Skeletal muscle tissue (tissue), 4 donors: ENCODE data around the gene CDKN1A. TPM values are rescaled to one million over a fixed set of nuclear protein-coding genes. Genes with fewer than 3 reads are reported as not detected.

Experiments
- H3K27ac ChIP-seq: one replicate; pipeline ENCODE4 v1.7.0; 2013; ENCODE audit warnings: mild to moderate bottlenecking, low read depth, low read length, inconsistent platforms
- H3K27me3 ChIP-seq, 3 donors: one replicate each; pipeline ENCODE4 v1.7.0; 2013; ENCODE audit warnings: low read length in 3 of 3; ENCODE audit not compliant: control insufficient read depth in 3 of 3, insufficient read depth in 3 of 3
- H3K36me3 ChIP-seq, 3 donors: one replicate each; pipeline ENCODE4 v1.7.0; 2013; ENCODE audit warnings: low read length in 3 of 3; ENCODE audit not compliant: control insufficient read depth in 3 of 3, insufficient read depth in 3 of 3
- H3K4me1 ChIP-seq, 3 donors: one replicate each; pipeline ENCODE4 v1.7.0; 2013; ENCODE audit warnings: low read length in 3 of 3, mild to moderate bottlenecking in 3 of 3; ENCODE audit not compliant: control insufficient read depth in 3 of 3, insufficient read depth in 3 of 3
- H3K4me3 ChIP-seq, 3 donors: one replicate each; pipeline ENCODE4 v1.7.0; 2013; ENCODE audit warnings: low read length in 3 of 3
- H3K9ac ChIP-seq, 3 donors: one replicate each; pipeline ENCODE4 v1.7.0; 2013; ENCODE audit warnings: low read length in 3 of 3, mild to moderate bottlenecking in 3 of 3, moderate library complexity in 2 of 3, low read depth in 1 of 3
- H3K9me3 ChIP-seq, 3 donors: one replicate each; pipeline ENCODE4 v1.7.0; 2013; ENCODE audit warnings: low read length in 3 of 3; ENCODE audit not compliant: control insufficient read depth in 3 of 3
- total RNA-seq: library from RNA; depleted of rRNA; stranded (reverse); fragments of >200 nt; gene quantifications from one replicate; pipeline ENCODE4 v1.2.3, GENCODE V29; 2014
- donor health status: Osteomylitis.

The CDKN1A gene
- total RNA-seq, 1 donor from 2014 or later = 62.1 TPM

DNA sequence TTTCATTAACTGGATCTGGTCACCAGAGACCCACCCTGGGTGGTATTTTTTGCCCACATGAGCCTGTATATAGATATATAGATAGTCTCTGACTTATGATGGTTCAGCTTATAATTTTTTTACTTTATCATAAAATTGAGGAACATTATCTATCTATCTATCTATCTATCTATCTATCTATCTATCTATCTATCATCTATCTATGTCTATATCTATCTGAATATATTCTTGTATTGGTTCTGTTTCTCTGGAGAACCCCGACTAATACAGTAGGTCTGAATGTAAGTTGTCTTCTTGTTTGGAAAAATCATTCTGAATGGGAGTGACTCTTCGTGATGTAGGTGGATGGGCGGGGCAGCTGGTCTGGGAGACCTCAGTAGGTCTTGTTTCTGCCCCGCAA is 13.3 kb upstream of the CDKN1A start:
- Histone ChIP-seq H3K9me3 (no peaks in the 10 kb centered on the region), H3K27me3 (peaks cover 0 to 2% (median 0%) of the 10 kb centered on the region in 3 donors), H3K27ac (no peak overlapping the region), H3K36me3 (no peaks in the 10 kb centered on the region), H3K4me3 (no peak overlapping the region), H3K9ac (no peak overlapping the region), H3K4me1 (peaks cover 12 to 47% (median 23%) of the 10 kb centered on the region in 3 donors)

DNA sequence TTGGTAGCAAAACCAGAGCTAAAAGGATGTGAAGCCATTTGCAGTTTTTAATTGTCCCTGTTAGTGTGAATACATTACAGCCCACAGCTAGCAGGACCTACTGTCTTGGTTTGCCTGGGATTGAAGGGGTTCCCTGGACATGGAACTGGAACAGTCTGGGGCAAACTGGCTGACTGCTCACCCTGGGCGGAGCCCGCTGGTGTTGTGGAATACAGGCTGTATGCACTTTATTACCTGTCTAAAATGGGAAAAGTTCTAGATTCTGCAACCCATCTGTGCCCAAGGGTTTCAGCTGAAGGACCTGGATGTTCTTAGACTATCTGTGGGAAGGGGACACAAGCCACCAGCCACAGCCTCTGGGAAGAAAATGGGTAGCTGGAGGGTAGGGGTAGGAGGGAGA is 12.2 kb upstream of the CDKN1A start:
- Histone ChIP-seq H3K27me3 (no peaks in the 10 kb centered on the region), H3K9me3 (no peaks in the 10 kb centered on the region), H3K9ac (no peak overlapping the region), H3K36me3 (no peaks in the 10 kb centered on the region), H3K4me3 (no peak overlapping the region), H3K4me1 (peaks cover 9 to 42% (median 18%) of the 10 kb centered on the region in 3 donors), H3K27ac (peak overlapping the region; percentile 58)

DNA sequence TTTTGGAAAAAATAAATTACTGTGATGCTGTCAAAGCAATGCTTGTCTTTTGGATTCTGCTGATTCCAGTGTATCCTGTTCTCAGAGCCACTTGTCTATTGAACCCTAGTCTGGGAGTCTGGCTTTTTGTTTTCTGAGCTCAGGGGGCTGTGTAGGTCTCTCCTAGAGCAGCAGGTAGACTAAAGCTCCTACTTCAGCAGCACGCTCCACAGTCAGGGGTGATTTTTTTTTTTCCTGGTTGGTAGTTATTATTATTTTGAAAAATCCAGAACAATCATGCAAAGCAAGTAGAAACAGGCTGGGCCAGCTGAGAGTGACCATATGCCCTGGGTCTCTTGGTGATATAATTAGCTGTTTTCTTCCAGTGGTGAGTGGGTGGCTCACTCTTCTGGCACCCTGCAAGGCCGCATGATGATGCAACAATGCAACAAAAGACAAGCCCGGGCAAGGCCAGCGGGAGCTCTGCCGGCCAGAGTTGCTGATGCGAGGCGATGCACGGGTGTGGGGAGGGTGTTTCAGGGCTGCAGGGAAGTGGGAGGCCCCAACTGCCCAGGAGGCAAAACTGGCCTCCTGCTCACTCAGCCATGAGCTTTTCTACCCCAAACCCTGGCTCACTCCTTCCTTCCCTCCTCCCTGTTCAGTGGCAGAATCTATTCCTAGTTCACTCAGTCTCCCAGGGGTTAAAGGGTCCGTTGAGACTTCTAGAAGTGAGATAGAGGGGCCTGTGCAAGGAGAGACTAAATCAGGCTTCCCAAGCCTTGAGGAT is 11.5 kb upstream of the CDKN1A start:
- Histone ChIP-seq H3K9ac (peak overlapping the region in 1 of 3 donors; percentile 45), H3K4me3 (no peak overlapping the region), H3K9me3 (no peaks in the 10 kb centered on the region), H3K27me3 (no peaks in the 10 kb centered on the region), H3K27ac (peak overlapping the region; percentile 58), H3K36me3 (no peaks in the 10 kb centered on the region), H3K4me1 (peaks cover 9 to 39% (median 18%) of the 10 kb centered on the region in 3 donors)

DNA sequence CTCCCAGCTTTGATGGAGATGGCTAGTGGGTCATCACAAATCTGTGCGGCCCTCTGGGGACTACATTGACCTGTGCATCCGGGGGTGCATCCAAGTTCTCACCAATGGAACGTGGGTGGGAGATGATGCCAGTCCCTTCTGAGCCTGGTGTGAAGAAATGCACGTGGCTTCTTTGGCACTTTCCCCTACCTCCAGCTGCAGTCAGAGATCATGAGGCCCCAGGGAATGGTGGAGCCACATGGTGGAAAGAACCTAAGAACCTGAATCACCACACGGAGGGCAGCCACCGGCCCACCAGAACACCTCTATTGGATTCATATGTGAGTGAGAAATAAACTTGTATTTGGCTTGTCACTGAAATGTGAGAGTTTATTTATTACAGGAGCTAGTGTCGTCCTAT is 9.9 kb upstream of the CDKN1A start:
- Histone ChIP-seq H3K4me1 (peaks cover 9 to 31% (median 18%) of the 10 kb centered on the region in 3 donors), H3K9me3 (no peaks in the 10 kb centered on the region), H3K4me3 (no peak overlapping the region), H3K27ac (no peak overlapping the region), H3K9ac (no peak overlapping the region), H3K36me3 (no peaks in the 10 kb centered on the region), H3K27me3 (no peaks in the 10 kb centered on the region)

DNA sequence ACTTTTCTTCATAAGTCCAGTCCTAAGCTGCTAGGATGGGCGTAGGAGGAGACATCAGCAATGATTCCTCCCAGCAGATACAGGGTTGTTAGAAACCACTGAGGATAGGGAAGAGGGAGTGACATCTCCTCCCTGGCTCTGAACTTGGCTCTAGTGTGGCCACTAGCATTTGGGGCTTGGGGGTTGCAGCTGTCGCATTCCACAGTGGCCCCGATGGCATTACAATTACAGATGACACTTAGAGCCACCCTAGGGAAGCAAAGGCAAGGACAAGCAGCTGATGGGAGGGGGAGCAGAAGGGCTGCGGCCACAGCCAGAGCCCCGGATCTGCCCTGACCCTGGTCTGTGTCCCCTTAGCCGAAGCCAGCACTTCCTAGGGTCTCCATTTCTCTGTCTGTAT is 9.5 kb upstream of the CDKN1A start:
- Histone ChIP-seq H3K36me3 (no peaks in the 10 kb centered on the region), H3K27me3 (no peaks in the 10 kb centered on the region), H3K4me3 (peak overlapping the region in 1 of 3 donors; percentile 0), H3K9me3 (no peaks in the 10 kb centered on the region), H3K9ac (no peak overlapping the region), H3K4me1 (peaks cover 9 to 31% (median 18%) of the 10 kb centered on the region in 3 donors), H3K27ac (no peak overlapping the region)

DNA sequence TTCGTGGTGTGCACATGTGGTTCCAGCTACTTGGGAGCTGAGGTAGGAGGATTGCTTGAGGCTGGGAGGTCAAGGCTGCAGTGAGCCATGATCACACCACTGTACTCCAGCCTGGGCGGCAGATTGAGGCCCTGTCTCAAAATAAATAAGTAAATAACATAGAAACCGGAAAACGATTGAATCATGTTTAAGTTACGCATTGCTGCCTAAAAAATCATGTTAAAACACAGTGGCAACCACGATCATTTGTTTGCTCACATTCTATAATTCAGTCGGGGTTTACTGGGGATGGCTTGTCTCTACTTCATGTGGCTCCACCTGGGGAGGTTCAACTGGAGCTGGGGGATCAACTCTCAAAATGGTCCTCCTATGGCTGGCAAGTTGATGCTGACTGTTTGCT is 8.2 kb upstream of the CDKN1A start:
- Histone ChIP-seq H3K36me3 (no peaks in the 10 kb centered on the region), H3K9me3 (no peaks in the 10 kb centered on the region), H3K9ac (no peak overlapping the region), H3K4me1 (peaks cover 9 to 31% (median 18%) of the 10 kb centered on the region in 3 donors), H3K27ac (no peak overlapping the region), H3K4me3 (no peak overlapping the region), H3K27me3 (no peaks in the 10 kb centered on the region)

DNA sequence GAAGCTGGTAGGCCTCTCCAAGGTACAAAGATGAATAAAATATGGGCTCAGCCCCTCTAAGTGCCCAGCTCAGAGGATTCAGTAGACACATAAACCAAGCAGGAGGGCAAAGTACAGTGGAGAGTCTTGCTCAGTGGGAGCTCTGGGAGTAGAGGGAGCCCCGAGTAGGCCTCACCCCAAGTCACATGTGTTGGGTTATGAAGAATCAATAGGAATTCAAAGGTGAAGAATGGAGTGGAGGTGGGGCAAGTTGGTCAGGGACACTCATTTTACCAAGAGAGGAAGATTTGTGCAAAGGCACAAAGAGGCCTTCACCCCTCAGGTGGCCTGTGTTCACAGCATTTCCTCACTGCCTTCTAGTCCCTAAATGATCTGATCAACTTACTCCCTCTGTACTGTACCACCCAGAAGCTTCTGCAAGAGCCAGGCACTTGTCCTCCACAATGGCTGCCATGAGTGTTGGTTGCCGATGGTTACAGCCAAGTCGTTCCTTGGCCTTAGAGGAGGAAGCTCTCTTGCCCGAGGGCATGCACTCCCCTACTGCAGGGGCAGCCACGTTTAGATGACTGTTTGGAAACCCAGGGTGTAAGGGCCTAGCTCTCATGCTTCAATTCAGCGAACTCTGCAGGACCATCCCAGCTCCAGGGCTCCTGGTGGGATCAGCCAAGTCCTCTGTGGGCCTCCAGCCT is 6.7 kb upstream of the CDKN1A start:
- no peaks in the 10 kb centered on the region for H3K9me3 ChIP-seq
- H3K4me3 ChIP-seq = no peak overlapping the region
- H3K4me1 ChIP-seq = peaks cover 8 to 31% (median 13%) of the 10 kb centered on the region in 3 donors
- no peaks in the 10 kb centered on the region for H3K27me3 ChIP-seq
- H3K9ac ChIP-seq = no peak overlapping the region
- H3K36me3 ChIP-seq = no peaks in the 10 kb centered on the region
- H3K27ac ChIP-seq = no peak overlapping the region

DNA sequence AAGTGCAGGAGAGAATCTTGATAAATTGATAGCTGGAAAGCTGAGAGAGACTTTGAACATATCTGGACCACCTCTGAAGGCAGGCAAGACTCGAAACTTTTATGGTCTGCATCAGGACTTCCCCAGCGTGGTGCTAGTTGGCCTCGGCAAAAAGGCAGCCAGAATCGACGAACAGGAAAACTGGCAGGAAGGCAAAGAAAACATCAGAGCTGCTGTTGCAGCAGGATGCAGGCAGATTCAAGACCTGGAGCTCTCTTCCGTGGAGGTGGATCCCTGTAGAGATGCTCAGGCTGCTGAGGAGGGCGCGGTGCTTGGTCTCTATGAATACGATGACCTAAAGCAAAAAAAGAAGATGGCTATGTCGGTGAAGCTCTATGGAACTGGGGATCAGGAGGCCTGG is 4.6 kb upstream of the CDKN1A start:
- Histone ChIP-seq H3K27ac (no peak overlapping the region), H3K9me3 (no peaks in the 10 kb centered on the region), H3K4me3 (no peak overlapping the region), H3K27me3 (no peaks in the 10 kb centered on the region), H3K9ac (no peak overlapping the region), H3K36me3 (no peaks in the 10 kb centered on the region), H3K4me1 (peaks cover 13 to 30% (median 14%) of the 10 kb centered on the region in 3 donors)

DNA sequence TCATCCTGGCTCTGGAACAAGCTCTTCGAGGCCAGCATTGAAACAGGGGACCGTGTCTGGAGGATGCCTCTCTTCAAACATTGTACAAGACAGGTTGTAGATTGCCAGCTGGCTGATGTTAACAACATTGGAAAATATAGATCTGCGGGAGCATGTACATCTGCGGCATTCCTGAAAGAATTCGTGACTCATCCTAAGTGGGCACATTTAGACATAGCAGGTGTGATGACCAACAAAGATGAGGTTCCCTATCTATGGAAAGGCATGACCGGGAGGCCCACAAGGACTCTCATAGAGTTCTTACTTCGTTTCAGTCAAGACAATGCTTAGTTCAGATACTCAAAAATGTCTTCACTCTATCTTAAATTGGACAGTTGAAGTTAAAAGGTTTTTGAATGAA is 3.6 kb upstream of the CDKN1A start:
- Histone ChIP-seq H3K4me3 (no peak overlapping the region), H3K27me3 (no peaks in the 10 kb centered on the region), H3K9me3 (no peaks in the 10 kb centered on the region), H3K27ac (no peak overlapping the region), H3K36me3 (no peaks in the 10 kb centered on the region), H3K4me1 (peaks cover 17 to 32% (median 19%) of the 10 kb centered on the region in 3 donors), H3K9ac (no peak overlapping the region)
